Stimulated activated CD4-positive, alpha-beta T cell treated with anti-CD3 and anti-CD28 coated beads, Interleukin-12 subunit alpha, Interleukin-12 subunit beta, amount 100 ng/mL, for 4 hours (primary cell): ENCODE data around the gene RPL14.

Source experiments
- DNase-seq: peaks from one replicate; pipeline ENCODE4 v3.0.0-alpha.2; 2020

RPL14 gene

GRCh38 chr3:40464339-40465110 lies 7.4 kb downstream of the RPL14 start:
- no peak for DNase-seq

DNA sequence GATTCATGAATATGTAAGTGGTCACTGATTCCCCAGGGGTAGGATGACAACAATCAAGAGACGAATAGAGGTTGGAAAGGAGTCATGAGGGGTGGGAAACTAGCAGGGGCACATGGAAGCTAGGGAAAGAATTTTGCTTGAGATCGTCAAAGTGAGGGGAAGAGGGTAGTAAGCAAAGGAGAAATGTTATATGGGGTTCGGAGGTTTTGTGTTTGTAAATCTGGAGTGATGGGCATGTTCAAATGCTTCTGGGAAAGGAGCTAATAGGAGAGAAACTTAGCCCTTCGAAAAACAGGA lies 7.9 kb downstream of the RPL14 start:
- no peak for DNase-seq

DNA sequence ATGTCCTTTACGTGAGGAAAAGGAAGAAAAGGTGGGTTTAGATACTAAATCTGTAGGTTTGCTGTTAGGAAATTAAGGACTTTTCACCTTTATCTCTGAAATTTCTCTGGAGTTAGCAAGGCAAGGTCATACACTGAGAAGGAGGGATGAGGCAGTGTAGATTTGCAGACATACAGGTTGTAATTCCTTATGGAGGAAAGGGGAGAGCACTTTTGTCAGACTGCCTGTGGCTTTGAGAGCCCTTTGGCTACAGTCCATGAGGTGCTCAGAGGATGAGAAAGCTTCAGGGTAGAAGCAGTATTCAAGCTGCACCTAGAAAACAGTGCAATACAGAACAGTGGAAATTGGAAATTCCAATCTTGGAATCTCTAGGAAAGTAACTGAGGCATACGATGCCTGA lies 8.3 kb downstream of the RPL14 start:
- no peak for DNase-seq

DNA sequence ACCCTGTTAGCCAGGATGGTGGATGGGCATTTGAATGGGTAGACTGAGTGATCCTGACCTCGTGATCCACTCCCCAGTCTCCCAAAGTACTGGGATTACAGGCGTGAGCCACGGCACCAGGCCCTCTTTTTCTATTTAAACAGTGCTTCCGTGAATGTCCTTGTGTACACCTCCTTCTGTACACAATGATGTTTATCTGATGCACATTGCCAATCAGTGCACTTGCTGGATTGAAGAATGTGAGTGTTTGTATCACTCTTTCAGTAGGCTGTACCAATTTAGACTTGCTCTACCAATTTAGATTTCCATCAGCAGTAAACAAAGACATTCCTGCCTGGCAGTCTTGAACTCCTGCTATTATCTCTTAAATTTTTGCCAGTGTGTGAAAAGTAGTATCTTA lies 10.9 kb downstream of the RPL14 start:
- DNase-seq, result no peak

- no peak for DNase-seq
Measured at GRCh38 chr3:40470701-40471100, 13.6 kb downstream of the RPL14 start.

GRCh38 chr3:40476478-40477470 lies 19.6 kb downstream of the RPL14 start, which contains the start of gene ZNF619:
TSS of gene ZNF619 (plus strand) at chr3:40477122. CDS start at chr3:40477980, 858 bp downstream.
- DNase-seq, result peak; percentile 44

GRCh38 chr3:40477666-40478065 lies 20.5 kb downstream of the RPL14 start:
- DNase-seq, result no peak

GRCh38 chr3:40487172-40487571 lies 30.0 kb downstream of the RPL14 start:
- DNase-seq, result no peak

DNA sequence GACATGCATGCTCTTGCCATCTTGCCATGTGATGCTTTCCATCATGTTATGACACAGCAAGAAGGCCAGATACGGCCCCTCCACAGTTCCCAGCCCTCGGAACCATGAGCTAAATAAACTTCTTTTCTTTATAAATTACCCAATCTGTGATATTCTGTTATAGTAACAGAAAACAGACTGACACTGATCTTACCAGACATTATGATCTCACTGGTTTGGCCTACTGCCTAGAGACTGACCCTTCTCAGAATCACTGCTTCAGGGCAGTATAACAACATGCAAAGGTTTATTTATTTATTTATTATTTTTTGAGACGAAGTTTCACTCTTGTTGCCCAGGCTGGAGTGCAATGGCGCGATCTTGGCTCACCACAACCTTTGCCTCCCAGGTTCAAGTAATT lies 33.8 kb downstream of the RPL14 start:
- no peak for DNase-seq

- DNase-seq, result no peak
Measured at GRCh38 chr3:40494698-40495097, 37.6 kb downstream of the RPL14 start.

- DNase-seq, result no peak
Measured at GRCh38 chr3:40497288-40497687, 40.1 kb downstream of the RPL14 start.

- no peak for DNase-seq
Measured at GRCh38 chr3:40499952-40500351, 42.8 kb downstream of the RPL14 start.

- DNase-seq, result no peak
Measured at GRCh38 chr3:40502034-40502433, 44.9 kb downstream of the RPL14 start.

- DNase-seq, result no peak
Measured at GRCh38 chr3:40504636-40505430, 47.7 kb downstream of the RPL14 start.

DNA sequence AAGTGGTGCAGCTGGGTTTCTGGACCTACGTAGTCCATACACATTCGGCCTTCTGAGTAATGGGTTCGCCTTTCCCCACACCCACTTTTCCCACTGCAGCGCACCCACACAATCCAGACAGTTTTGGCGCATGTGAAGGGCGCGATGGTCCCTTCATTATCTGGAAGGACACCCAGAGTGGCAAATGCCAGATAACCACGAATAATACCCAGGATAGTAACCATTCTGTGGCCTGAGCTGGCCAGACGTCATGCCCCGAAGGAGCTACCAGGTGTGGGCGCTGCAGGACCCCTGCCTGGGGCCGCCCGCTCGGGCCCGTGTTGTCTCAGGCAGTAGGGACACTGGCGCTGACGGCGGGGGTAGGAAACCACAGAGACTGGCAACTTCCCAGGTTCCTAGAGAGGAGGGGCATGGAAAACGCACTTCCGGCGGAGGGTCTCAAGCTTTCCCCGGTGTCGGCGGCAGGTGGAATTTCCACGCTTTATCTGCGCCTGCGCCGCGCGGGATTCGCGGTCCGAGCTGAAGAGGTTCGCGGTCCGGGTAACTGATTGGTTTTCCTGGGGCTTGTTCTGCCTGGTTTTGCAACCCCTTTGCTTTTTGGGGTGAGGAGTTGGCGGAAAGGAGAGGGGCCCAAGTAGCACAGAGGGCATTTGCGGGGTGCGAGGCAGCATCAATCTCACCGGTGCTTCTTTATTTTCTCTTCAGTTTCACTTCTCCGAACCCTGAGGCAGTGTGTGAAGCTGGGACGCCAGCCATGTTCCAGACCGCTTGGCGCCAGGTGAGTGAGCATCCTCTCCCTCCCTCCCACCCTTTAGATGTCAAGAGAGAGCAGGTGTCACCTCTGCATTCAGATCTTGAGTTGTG lies 48.7 kb downstream of the RPL14 start, which contains the start of gene ZNF620:
TSS of gene ZNF620 (plus strand) at position 441 of the 864 bp plus-strand sequence. CDS start at position 755, 314 bp downstream.
- DNase-seq, result peak; percentile 46

DNA sequence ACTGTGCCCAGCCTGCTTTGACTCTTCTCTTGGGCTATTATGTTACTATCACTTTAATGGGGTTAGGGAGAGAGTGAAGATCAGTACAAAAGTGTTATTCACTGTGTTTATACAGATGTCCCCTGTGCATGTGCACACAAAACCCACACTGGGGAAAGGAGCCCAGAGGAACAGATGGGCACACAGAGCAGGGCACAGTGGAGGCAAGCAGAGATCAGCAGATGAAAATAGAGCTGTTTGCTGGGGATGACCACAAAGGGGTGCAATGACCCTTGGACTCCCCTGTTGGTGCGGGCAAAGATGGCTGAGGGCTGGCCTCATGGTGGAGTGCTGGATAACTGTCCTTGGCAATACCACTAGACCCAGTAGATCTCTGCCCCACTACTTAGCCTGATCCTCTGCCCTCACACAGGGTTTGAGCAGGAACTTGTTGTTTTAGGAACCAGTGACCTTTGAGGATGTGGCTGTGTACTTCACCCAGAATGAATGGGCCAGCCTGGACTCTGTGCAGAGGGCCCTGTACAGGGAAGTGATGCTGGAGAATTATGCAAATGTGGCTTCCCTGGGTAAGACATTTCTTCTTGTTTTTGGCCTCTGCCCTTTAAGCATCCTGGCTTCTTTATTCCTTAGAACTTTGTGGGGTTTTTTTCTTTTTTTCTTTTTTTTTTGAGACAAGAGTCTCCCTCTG lies 54.0 kb downstream of the RPL14 start:
- DNase-seq, result no peak

DNA sequence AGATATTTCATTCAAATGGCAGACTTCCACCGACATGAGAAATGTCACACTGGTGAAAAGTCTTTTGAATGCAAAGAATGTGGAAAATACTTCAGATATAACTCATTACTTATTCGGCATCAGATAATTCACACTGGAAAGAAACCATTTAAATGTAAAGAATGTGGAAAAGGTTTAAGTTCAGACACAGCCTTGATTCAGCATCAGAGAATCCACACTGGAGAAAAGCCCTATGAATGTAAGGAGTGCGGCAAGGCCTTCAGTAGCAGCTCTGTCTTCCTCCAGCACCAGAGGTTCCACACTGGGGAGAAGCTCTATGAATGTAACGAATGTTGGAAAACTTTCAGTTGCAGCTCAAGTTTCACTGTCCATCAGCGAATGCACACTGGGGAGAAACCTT lies 59.1 kb downstream of the RPL14 start:
- DNase-seq, result no peak

DNA sequence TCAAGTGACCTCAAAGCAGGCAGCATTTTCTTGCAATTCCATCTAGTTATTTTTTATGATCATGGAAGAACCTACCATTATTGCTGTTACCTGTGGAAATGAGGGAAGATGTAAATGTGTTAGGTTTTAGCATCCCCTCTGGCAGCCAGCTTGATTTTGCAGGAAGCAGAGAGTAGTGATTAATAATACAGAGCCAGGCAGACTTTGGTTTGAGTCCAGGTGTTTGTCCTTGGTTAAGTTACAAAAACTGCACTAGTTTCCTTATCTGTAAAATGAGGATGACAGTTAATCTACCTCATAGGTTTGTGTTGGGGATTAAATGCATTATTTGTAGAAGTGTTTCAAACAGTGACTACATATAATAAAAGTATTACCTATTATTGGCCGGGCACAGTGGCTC lies 60.9 kb downstream of the RPL14 start:
- DNase-seq, result no peak
